Fibroblast of the aortic adventitia (primary cell): Measurements from ENCODE around the gene RHCE. TPM values are rescaled to one million over a fixed set of nuclear protein-coding genes. Genes with fewer than 3 reads are reported as not detected.
"Not testable (repeated sequence)": the region's sequence is repeated elsewhere in the genome, so short reads cannot be mapped to it uniquely, and the experiment has no call there.

Source experiments
- DNase-seq: peaks from one replicate; pipeline ENCODE4 v3.0.0-alpha.2; 2010; ENCODE audit warnings: low read depth
- H3K4me3 ChIP-seq: 2 replicates; pipeline ENCODE4 v1.5.1; 2011; ENCODE audit warnings: low read depth, mild to moderate bottlenecking, control low read depth, low read length, moderate library complexity
- total RNA-seq: library from RNA; depleted of rRNA; stranded (reverse); fragments of >200 nt; gene quantifications from 2 replicates; pipeline ENCODE4 v1.2.3, GENCODE V29; 2012; ENCODE audit warnings: low replicate concordance
- TF ChIP-seq, protein P1 (sequence below): IDR thresholded peaks from 2 replicates; pipeline ENCODE4 v1.5.1; 2011; ENCODE audit warnings: mild to moderate bottlenecking, low read length, control low read depth, inconsistent platforms; ENCODE audit not compliant: insufficient read depth

RHCE gene
- total RNA-seq, 1 donor: 0.27 TPM

DNA sequence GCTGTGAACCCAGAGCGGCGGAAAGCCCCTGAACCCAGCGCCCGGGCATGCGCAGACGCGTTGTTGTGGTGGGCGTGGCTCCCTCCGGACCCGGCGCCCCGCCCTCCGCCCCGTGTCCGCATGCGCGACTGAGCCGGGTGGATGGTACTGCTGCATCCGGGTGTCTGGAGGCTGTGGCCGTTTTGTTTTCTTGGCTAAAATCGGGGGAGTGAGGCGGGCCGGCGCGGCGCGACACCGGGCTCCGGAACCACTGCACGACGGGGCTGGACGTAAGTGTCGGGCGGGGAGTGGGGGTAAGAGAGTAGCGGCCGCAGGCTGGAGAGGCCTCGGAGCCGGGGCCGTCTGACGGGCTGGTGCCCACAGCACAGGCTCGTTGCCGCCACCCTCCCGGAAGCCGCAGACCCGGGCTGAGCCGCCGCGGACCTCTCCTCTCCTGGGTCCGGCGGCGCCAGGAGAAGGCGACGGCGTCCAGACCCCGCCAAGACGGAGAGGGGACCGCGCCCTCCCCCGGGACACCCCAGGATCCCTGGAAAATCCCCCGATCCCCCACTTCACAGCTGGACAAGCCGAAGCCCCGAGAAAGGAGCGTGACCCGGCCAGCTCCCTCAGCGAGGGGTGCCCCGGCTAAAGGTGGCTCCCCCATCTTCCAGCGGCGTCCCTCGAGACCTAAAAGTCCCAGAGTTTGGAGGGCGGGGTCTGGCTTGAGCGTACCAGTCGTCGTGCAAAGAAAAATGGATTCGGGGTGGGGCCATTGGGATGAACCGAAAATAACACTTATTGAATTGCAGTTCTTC, 82.2 kb downstream of the RHCE start, which contains the start of gene TMEM50A:
Gene TMEM50A (plus strand): TSS at position 147 of the 794 bp plus-strand sequence. CDS start 2,153 bp downstream, outside the sequence.
- TF ChIP-seq, protein P1, sequence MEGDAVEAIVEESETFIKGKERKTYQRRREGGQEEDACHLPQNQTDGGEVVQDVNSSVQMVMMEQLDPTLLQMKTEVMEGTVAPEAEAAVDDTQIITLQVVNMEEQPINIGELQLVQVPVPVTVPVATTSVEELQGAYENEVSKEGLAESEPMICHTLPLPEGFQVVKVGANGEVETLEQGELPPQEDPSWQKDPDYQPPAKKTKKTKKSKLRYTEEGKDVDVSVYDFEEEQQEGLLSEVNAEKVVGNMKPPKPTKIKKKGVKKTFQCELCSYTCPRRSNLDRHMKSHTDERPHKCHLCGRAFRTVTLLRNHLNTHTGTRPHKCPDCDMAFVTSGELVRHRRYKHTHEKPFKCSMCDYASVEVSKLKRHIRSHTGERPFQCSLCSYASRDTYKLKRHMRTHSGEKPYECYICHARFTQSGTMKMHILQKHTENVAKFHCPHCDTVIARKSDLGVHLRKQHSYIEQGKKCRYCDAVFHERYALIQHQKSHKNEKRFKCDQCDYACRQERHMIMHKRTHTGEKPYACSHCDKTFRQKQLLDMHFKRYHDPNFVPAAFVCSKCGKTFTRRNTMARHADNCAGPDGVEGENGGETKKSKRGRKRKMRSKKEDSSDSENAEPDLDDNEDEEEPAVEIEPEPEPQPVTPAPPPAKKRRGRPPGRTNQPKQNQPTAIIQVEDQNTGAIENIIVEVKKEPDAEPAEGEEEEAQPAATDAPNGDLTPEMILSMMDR: no peak
- DNase-seq: peak; percentile 82
- peak within 1 kb of the TSS; percentile 94 for H3K4me3 ChIP-seq

DNA sequence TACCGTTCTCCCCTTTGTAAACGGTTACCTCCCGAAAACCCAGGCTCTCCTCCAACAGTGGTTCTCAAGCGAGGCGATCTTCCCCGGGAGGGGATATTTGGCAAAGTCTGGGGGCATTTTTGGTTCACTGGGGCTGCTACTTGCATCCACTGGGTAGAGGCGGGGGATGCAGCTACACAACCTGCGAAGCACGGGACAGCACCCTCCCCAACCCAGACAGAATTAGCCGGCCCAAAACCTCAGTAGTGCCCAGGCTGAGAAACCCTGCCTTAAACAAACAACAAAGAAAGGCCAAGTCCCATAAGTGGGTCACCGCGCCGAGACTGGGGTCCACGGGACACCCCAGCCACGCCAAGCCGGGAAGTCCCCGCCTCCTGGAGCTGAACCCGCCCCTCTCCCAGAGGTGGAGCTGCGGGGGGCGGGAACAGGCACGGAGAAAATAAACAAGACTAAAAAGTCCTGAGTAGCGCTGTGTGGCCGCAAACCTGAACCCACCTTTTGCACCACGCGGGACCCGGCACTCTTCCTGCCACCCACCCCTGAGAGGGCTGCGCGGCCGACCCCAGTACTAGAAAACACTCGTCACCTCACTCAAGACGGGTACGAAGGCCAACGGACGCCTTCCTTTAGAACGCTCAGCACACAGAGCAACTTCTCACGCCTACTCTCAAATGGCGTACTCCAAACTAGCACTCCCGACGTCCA, 83.0 kb downstream of the RHCE start:
- DNase-seq: not testable (repeated sequence)
- peak overlapping the region; percentile 73 for H3K4me3 ChIP-seq

GRCh38 chr1:25336922-25337354, 83.7 kb downstream of the RHCE start:
- DNase-seq: not testable (repeated sequence)
- H3K4me3 ChIP-seq: peak overlapping the region; percentile 80

- peak; percentile 57 for DNase-seq
- not testable (repeated sequence) for H3K4me3 ChIP-seq
Measured at GRCh38 chr1:25329950-25330349, 90.7 kb downstream of the RHCE start.

DNA sequence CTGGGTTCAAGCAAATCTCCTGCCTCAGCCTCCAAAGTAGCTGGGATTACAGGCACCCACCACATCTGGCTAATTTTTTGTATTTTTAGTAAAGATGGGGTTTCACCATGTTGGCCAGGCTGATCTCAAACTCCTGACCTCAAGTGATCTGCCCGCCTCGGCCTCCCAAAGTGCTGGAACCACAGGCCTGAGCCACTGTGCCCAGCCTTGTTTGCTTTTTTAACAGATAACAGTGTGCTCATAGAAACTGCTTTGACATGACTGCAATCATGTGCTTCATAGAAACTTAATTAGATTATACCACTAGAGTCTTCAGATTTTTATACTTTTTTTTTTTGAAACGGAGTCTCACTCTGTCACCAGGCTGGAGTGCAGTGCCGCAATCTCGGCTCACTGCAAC, 91.3 kb downstream of the RHCE start:
- not testable (repeated sequence) for DNase-seq

DNA sequence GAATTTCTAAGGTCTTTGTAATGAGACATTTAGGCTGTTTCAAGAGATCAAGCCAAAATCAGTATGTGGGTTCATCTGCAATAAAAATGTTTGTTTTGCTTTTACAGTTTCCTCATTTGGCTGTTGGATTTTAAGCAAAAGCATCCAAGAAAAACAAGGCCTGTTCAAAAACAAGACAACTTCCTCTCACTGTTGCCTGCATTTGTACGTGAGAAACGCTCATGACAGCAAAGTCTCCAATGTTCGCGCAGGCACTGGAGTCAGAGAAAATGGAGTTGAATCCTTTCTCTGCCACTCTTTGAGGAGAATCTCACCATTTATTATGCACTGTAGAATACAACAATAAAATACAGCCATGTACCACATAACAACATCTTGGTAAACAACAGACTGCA, 91.8 kb downstream of the RHCE start:
- H3K4me3 ChIP-seq, DNase-seq: not testable (repeated sequence)

More for the DNA sequence above, 91.3 kb downstream of the RHCE start:
- H3K4me3 ChIP-seq: not testable (repeated sequence)

GRCh38 chr1:25327864-25328790, 92.5 kb downstream of the RHCE start:
- H3K4me3 ChIP-seq, DNase-seq: not testable (repeated sequence)

DNA sequence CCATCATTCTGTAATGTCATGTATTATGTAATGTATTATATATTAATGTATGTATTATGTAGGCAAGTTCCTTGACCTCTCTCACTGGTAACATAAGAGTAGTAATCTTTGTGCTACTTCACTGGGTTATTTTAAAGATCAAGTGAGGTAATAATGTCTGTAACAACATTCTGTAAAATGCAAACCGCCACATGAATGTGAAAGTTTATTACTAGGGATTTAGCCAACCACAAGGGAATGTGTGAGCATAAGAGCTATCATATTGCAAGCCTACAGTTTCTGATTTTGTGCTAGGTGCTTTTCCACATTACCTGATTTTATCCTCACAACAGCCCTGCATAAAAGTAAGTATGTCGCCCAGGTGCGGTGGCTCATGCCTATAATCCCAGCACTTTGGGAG, 96.2 kb downstream of the RHCE start:
- not testable (repeated sequence) for DNase-seq, H3K4me3 ChIP-seq

DNA sequence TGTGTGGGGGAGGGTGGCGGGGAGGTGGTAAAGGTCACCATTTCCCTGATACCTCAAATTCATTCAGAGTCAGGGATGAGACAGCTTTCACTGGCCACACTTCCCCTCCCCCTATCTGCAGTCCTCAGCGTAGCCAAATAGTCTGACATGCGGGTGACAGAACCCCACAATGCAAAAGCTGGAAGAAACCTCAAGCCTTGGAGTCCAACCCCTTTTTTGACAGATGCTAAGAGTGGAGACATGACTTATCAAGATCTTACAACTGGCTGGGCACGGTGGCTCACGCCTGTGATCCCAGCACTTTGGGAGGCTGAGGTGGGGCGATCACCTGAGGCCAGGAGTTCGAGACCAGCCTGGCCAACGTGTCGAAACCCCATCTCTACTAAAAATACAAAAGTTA, 98.5 kb downstream of the RHCE start:
- DNase-seq: not testable (repeated sequence)

DNA sequence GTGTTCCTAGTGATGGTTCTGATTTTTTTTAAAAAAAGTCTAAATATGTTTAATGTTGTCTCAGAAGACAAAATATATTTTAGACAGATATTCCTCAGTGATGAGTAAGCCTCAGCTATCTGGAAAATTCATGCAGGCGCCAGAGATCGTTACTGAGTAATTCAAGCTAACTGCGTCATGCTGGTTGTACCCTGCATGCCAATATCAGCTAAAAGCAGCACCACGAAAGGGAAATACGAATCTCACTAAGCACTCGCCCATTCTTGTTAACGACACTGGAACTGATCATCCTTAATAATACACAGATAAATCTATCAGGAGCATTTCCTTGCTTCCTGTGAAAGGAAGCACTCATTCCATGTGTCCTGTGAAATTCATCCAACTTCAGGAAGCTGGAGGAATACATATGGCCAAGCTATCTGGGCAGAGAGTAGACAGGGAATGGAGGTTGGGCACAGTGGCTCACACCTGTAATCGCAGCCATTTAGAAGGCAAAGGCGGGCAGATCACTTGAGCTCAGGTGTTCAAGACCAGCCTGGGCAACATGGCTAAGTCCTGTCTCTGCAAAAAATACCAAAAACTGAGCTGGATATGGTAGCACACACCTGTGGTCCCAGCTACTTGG, 100.2 kb downstream of the RHCE start:
- peak; percentile 89 for DNase-seq
- not testable (repeated sequence) for H3K4me3 ChIP-seq

More for the DNA sequence above, 98.5 kb downstream of the RHCE start:
- not testable (repeated sequence) for H3K4me3 ChIP-seq

DNA sequence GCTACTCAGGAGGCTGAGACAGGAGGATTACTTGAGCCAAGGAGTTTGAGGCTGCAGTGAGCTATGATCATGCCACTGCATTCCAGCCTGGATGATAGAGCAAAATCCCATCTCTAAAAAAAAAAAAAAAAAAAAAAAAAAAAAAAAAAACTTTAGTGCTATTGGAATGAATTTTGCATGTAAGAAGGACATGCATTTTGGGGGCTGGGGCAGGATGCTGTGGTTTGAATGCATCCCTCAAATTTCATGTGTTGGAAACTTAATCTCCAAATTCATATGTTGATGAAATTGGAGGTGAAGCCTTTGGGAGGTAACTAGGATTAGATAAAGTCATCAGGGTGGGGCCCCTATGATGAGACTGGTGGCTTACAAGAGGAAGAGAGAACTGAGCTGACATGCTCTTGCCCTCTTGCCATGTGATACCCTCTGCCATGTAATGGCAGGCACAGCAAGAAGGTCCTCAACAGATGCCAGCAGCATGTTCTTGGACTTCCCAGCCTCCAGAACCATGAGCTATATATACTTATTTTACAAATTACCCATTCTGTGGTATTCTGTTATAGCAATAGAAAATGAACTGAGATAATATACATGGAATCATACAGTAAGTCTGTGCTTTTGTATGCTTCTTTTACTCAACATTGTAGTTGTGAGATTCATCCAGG, 107.7 kb downstream of the RHCE start:
- not testable (repeated sequence) for DNase-seq, H3K4me3 ChIP-seq

Other genes with a start within 250 kb of the RHCE start
- 44.7 and 227 TPM in 2 replicates for gene SYF2, start 188.3 kb downstream of the RHCE start, total RNA-seq
- 51.2 and 174 TPM in 2 replicates for gene RSRP1, start 173.4 kb downstream of the RHCE start, total RNA-seq
- not detected in 2 replicates for gene RHD, start 148.3 kb downstream of the RHCE start, total RNA-seq
- gene TMEM50A, start 82.5 kb downstream of the RHCE start, total RNA-seq: 161 and 206 TPM in 2 replicates
- gene MACO1, start 10.1 kb upstream of the RHCE start, total RNA-seq: 17.3 and 23.4 TPM in 2 replicates
- gene LDLRAP1, start 122.8 kb upstream of the RHCE start, total RNA-seq: 5.3 and 12.4 TPM in 2 replicates
- 6.6 and 32.0 TPM in 2 replicates for gene MAN1C1, start 196.0 kb upstream of the RHCE start, total RNA-seq